ENCODE measurements around the gene BRCA2.

DNA sequence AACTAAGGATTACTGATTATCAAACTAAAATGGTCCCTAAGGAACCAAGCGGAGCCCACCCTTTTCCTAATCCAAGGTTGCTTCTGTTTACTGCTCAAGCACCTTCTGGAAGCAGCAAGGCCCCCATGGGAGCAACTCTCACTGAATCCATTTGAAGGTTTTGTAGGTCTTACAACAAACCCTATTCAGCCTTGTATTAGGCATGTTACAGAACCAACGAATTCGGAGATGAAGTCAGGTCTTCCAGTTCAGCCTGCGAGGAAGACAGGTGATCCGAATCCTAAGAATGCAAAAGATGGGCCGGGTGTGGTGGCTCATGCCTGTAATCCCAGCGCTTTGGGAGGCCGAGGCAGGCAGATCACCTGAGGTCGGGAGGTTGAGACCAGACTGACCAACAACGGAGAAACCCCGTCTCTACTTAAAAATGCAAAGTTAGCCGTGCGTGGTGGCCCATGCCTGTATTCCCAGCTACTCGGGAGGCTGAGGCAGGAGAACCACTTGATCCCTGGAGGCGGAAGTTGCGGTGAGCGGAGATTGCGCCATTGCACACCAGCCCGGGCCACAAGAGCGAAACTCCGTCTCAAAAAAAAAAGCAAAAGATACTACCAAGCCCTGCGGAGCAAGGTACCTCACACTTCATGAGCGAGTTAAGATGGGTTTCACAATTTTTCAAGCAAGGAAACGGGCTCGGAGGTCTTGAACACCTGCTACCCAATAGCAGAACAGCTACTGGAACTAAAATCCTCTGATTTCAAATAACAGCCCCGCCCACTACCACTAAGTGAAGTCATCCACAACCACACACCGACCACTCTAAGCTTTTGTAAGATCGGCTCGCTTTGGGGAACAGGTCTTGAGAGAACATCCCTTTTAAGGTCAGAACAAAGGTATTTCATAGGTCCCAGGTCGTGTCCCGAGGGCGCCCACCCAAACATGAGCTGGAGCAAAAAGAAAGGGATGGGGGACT, 754 bp upstream of the BRCA2 start:
- no peak for TF ChIP-seq POLR2A (IDR thresholded peaks at IDR 0.05)
- TF ChIP-seq, protein P1, sequence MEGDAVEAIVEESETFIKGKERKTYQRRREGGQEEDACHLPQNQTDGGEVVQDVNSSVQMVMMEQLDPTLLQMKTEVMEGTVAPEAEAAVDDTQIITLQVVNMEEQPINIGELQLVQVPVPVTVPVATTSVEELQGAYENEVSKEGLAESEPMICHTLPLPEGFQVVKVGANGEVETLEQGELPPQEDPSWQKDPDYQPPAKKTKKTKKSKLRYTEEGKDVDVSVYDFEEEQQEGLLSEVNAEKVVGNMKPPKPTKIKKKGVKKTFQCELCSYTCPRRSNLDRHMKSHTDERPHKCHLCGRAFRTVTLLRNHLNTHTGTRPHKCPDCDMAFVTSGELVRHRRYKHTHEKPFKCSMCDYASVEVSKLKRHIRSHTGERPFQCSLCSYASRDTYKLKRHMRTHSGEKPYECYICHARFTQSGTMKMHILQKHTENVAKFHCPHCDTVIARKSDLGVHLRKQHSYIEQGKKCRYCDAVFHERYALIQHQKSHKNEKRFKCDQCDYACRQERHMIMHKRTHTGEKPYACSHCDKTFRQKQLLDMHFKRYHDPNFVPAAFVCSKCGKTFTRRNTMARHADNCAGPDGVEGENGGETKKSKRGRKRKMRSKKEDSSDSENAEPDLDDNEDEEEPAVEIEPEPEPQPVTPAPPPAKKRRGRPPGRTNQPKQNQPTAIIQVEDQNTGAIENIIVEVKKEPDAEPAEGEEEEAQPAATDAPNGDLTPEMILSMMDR (IDR thresholded peaks at IDR 0.05): no peak

All from esophagus squamous epithelium (tissue), 4 donors.